Measurements from ENCODE around the gene TP53BP2. TPM values are rescaled to one million over a fixed set of nuclear protein-coding genes. Genes with fewer than 3 reads are reported as not detected.
A peak's percentile ranks its signal among the peaks of the same experiment; 100 is the strongest.
"Not testable (repeated sequence)": the region's sequence is repeated elsewhere in the genome, so short reads cannot be mapped to it uniquely, and the experiment has no call there.

The TP53BP2 gene
- total and polyA plus RNA-seq, 2 experiments from 2014 or later: 9.2 to 18.2 TPM

GRCh38 chr1:223844787-223845036 lies 1.0 kb downstream of the TP53BP2 start:
- Histone ChIP-seq H4K20me1 (ENCODE audit: insufficient read depth) (no peaks in the 10 kb centered on the region), H3K9ac (peak overlapping the region; percentile 97), H2AFZ (peak overlapping the region; percentile 56), H3K4me3 (peak overlapping the region; percentile 74), H3K36me3 (ENCODE audit: low read depth) (no peaks in the 10 kb centered on the region), H3K9me3 (ENCODE audit: low read depth) (no peaks in the 10 kb centered on the region), H3K27me3 (replicated peaks; ENCODE audit: insufficient read depth) (no peaks in the 10 kb centered on the region), H3K79me2 (ENCODE audit: insufficient read depth) (peaks cover 58% of the 10 kb centered on the region), H3K27ac (peak overlapping the region; percentile 96), H3K9me2 (ENCODE audit: insufficient read depth) (no peaks in the 10 kb centered on the region), H3K4me1 (ENCODE audit: insufficient read depth) (peaks cover 23% of the 10 kb centered on the region), H3K4me2 (ENCODE audit: unreplicated experiment) (peak overlapping the region; percentile 90), H3F3A (ENCODE audit: insufficient read depth) (peaks cover 25% of the 10 kb centered on the region)
- no peak for TF ChIP-seq EZH2phosphoT487 (IDR thresholded peaks at IDR 0.05; ENCODE audit: insufficient read depth, low read depth)
- no peak for TF ChIP-seq EZH2 (IDR thresholded peaks at IDR 0.05; ENCODE audit: insufficient read depth, poor library complexity, severe bottlenecking)
- 1 to 3% methylated on average over 9 of the region's 9 CpGs for WGBS, 2 experiments (ENCODE audit: low coverage in 1 of 2, low lambda C conversion rate in 2 of 2, missing lambda C conversion rate in 2 of 2)
- no peak for DNase-seq
- in situ Hi-C loops (cut with MboI): no loop called here

GRCh38 chr1:223843934-223844786 lies 1.6 kb downstream of the TP53BP2 start:
- H3K9me2 ChIP-seq (ENCODE audit: insufficient read depth): no peaks in the 10 kb centered on the region
- WGBS, 2 experiments (ENCODE audit: low coverage in 1 of 2, low lambda C conversion rate in 2 of 2, missing lambda C conversion rate in 2 of 2): 61 to 63% methylated on average over 10 of the region's 10 CpGs
- H3K27me3 ChIP-seq (replicated peaks; ENCODE audit: insufficient read depth): no peaks in the 10 kb centered on the region
- H3K36me3 ChIP-seq (ENCODE audit: low read depth): no peaks in the 10 kb centered on the region
- H3K4me3 ChIP-seq: peak overlapping the region; percentile 74
- H2AFZ ChIP-seq: peak overlapping the region; percentile 56
- H3K4me1 ChIP-seq (ENCODE audit: insufficient read depth): peaks cover 23% of the 10 kb centered on the region
- peaks cover 25% of the 10 kb centered on the region for H3F3A ChIP-seq (ENCODE audit: insufficient read depth)
- in situ Hi-C loops (cut with MboI): no loop called here
- peak overlapping the region; percentile 96 for H3K27ac ChIP-seq
- no peaks in the 10 kb centered on the region for H4K20me1 ChIP-seq (ENCODE audit: insufficient read depth)
- peak; percentile 72 for DNase-seq
- H3K4me2 ChIP-seq (ENCODE audit: unreplicated experiment): peak overlapping the region; percentile 90
- peak overlapping the region; percentile 97 for H3K9ac ChIP-seq
- peaks cover 63% of the 10 kb centered on the region for H3K79me2 ChIP-seq (ENCODE audit: insufficient read depth)
- no peaks in the 10 kb centered on the region for H3K9me3 ChIP-seq (ENCODE audit: low read depth)
- no peak for TF ChIP-seq EZH2phosphoT487 (IDR thresholded peaks at IDR 0.05; ENCODE audit: insufficient read depth, low read depth)
- TF ChIP-seq EZH2 (IDR thresholded peaks at IDR 0.05; ENCODE audit: insufficient read depth, poor library complexity, severe bottlenecking): no peak

- Histone ChIP-seq H3K4me3 (no peak overlapping the region), H3K9me2 (ENCODE audit: insufficient read depth) (no peaks in the 10 kb centered on the region), H4K20me1 (ENCODE audit: insufficient read depth) (no peaks in the 10 kb centered on the region), H3K27ac (no peak overlapping the region), H3K4me1 (ENCODE audit: insufficient read depth) (peaks cover 23% of the 10 kb centered on the region), H2AFZ (no peak overlapping the region), H3K79me2 (ENCODE audit: insufficient read depth) (peaks cover 77% of the 10 kb centered on the region), H3K9me3 (ENCODE audit: low read depth) (no peaks in the 10 kb centered on the region), H3K9ac (no peak overlapping the region), H3K36me3 (ENCODE audit: low read depth) (no peaks in the 10 kb centered on the region), H3K27me3 (replicated peaks; ENCODE audit: insufficient read depth) (no peaks in the 10 kb centered on the region), H3F3A (ENCODE audit: insufficient read depth) (peaks cover 25% of the 10 kb centered on the region), H3K4me2 (ENCODE audit: unreplicated experiment) (no peak overlapping the region)
- 98 to 99% methylated on average over 2 of the region's 2 CpGs for WGBS, 2 experiments (ENCODE audit: low coverage in 1 of 2, low lambda C conversion rate in 2 of 2, missing lambda C conversion rate in 2 of 2)
- TF ChIP-seq EZH2phosphoT487 (IDR thresholded peaks at IDR 0.05; ENCODE audit: insufficient read depth, low read depth) (no peak), EZH2 (IDR thresholded peaks at IDR 0.05; ENCODE audit: insufficient read depth, poor library complexity, severe bottlenecking) (no peak)
- in situ Hi-C loops (cut with MboI): no loop called here
- no peak for DNase-seq
These were observed 3.0 kb downstream of the TP53BP2 start for GRCh38 chr1:223842784-223843183.

GRCh38 chr1:223841977-223842623 lies 3.6 kb downstream of the TP53BP2 start:
- Histone ChIP-seq H3K79me2 (ENCODE audit: insufficient read depth) (peaks cover 84% of the 10 kb centered on the region), H3K4me1 (ENCODE audit: insufficient read depth) (peaks cover 20% of the 10 kb centered on the region), H3F3A (ENCODE audit: insufficient read depth) (peaks cover 20% of the 10 kb centered on the region)
- H3K27me3 ChIP-seq (replicated peaks; ENCODE audit: insufficient read depth); H4K20me1 ChIP-seq (ENCODE audit: insufficient read depth); H3K4me3 ChIP-seq; in situ Hi-C loops (cut with MboI); H3K9ac ChIP-seq; H3K4me2 ChIP-seq (ENCODE audit: unreplicated experiment); H3K27ac ChIP-seq; H3K36me3 ChIP-seq (ENCODE audit: low read depth); H2AFZ ChIP-seq; H3K9me2 ChIP-seq (ENCODE audit: insufficient read depth); H3K9me3 ChIP-seq (ENCODE audit: low read depth); DNase-seq: not testable (repeated sequence)
- 94 to 95% methylated on average over 13 of the region's 13 CpGs for WGBS, 2 experiments (ENCODE audit: low coverage in 1 of 2, low lambda C conversion rate in 2 of 2, missing lambda C conversion rate in 2 of 2)
